MCF 10A (cell line): ENCODE measurements around the gene CTAG1A. TPM values are rescaled to one million over a fixed set of nuclear protein-coding genes. Genes with fewer than 3 reads are reported as not detected.
"Not testable (repeated sequence)": the region's sequence is repeated elsewhere in the genome, so short reads cannot be mapped to it uniquely, and the experiment has no call there.

Experiments
- BruUV-seq: library from RNA; stranded (reverse); fragments of 400-500 nt; replicated peaks from 2 replicates; lab custom pipeline; 2021; lab: Mats Ljungman, UMichigan
- CTCF ChIA-PET: fragments of 300-600 bp; sonication (Branson Sonifier 250); formaldehyde crosslinking; extraction: SDS; loops from one replicate; lab custom pipeline; 2021; ENCODE audit warnings: antibody characterized with exemption, inconsistent platforms; lab: Yijun Ruan, JAX
- POLR2A ChIA-PET: fragments of 300-600, 350-650 bp; sonication (Branson Sonifier 250); formaldehyde crosslinking; extraction: SDS; loops from one replicate; lab custom pipeline; 2020; ENCODE audit warnings: antibody characterized with exemption, inconsistent platforms; lab: Yijun Ruan, JAX
- DNase-seq: peaks from one replicate; pipeline ENCODE4 v3.0.0-alpha.2; 2018; ENCODE audit not compliant: unreplicated experiment
- H3K27ac Mint-ChIP-seq: one replicate; pipeline ENCODE4 v1.8.0; 2022; ENCODE audit warnings: mild to moderate bottlenecking, low read depth, mixed read lengths; ENCODE audit not compliant: unreplicated experiment
- H3K27me3 Mint-ChIP-seq: one replicate; pipeline ENCODE4 v1.8.0; 2022; ENCODE audit warnings: mixed read lengths; ENCODE audit not compliant: insufficient read depth, unreplicated experiment
- H3K36me3 Mint-ChIP-seq: one replicate; pipeline ENCODE4 v1.8.0; 2022; ENCODE audit warnings: mild to moderate bottlenecking, moderate library complexity, mixed read lengths; ENCODE audit not compliant: insufficient read depth, unreplicated experiment
- H3K4me1 Mint-ChIP-seq: one replicate; pipeline ENCODE4 v1.8.0; 2022; ENCODE audit warnings: mixed read lengths; ENCODE audit not compliant: insufficient read depth, unreplicated experiment
- H3K4me3 Mint-ChIP-seq: one replicate; pipeline ENCODE4 v1.8.0; 2022; ENCODE audit warnings: mild to moderate bottlenecking, moderate library complexity, mixed read lengths; ENCODE audit not compliant: unreplicated experiment
- H3K9me3 Mint-ChIP-seq: one replicate; pipeline ENCODE4 v1.8.0; 2022; ENCODE audit warnings: mixed read lengths; ENCODE audit not compliant: unreplicated experiment
- intact Hi-C: fragments of 100-400 bp; cut with micrococcal nuclease; formaldehyde crosslinking; loops from 2 replicates; pipeline ENCODE4 v1.14.1; 2022
- total RNA-seq: library from RNA; stranded (reverse); gene quantifications from 2 replicates; pipeline ENCODE4 v1.2.3, GENCODE V29; 2022

The CTAG1A gene
- total RNA-seq, 1 experiment from 2014 or later = not detected

DNA sequence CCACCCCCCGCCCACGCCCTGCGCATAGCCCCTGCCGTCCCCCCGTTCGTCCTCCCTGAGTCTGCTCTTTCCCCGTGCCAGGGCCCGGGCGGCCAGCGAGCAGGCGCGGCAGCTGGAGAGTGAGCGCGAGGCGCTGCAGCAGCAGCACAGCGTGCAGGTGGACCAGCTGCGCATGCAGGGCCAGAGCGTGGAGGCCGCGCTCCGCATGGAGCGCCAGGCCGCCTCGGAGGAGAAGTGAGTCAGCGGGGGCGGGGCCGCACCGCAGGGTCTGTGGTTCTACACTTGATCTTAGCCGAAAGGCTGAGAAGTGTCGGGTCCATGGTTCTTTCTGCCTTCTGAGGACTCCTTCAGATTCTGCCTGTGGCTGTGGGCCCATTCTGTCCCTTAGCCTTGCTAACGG, 24.6 kb upstream of the CTAG1A start:
- H3K27ac Mint-ChIP-seq, intact Hi-C loops, BruUV-seq, H3K4me3 Mint-ChIP-seq, CTCF ChIA-PET, DNase-seq, POLR2A ChIA-PET, H3K36me3 Mint-ChIP-seq, H3K4me1 Mint-ChIP-seq, H3K27me3 Mint-ChIP-seq, H3K9me3 Mint-ChIP-seq: not testable (repeated sequence)

DNA sequence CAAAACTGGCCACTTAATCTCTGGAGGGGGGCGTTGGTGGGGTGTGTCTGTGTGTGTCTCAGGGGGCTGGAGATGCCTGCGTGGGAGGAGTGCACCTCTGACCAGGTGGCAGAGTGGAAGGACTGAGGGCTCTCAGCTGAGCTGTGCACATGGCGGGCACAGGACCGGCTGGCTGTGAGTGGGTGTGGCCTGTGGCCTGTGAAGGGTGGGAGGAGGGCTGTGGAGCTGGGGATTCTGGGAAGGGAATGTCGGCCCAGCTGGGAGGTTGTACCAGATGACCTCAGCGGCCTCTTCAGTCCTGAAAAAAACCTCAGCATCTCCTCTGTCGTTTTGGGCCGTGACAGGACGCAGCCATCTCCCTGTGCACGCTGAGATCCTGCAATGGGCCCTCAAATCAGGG, 22.6 kb upstream of the CTAG1A start:
- POLR2A ChIA-PET, H3K36me3 Mint-ChIP-seq, H3K9me3 Mint-ChIP-seq, H3K4me1 Mint-ChIP-seq, DNase-seq, H3K4me3 Mint-ChIP-seq, intact Hi-C loops, H3K27me3 Mint-ChIP-seq, H3K27ac Mint-ChIP-seq, BruUV-seq, CTCF ChIA-PET: not testable (repeated sequence)

DNA sequence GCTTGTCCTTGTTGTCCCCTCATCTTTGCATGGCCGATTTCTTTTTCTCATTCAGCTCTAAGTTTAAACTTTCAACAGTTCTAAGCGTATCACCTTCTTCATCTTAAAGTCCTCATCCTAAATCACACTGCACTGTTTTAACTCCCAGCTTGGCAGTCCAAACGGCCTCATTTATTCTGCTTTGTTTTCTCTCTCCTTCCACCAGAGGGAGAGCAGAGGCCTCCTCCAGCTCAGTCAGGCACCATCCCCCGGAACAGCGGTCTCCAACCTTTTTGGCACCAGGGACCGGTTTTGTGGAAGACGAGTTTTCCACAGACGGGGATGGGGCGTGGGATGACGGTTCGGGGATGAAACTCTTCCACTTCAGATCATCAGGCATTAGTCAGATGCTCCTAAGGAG, 14.6 kb upstream of the CTAG1A start:
- BruUV-seq, POLR2A ChIA-PET: not testable (repeated sequence)

DNA sequence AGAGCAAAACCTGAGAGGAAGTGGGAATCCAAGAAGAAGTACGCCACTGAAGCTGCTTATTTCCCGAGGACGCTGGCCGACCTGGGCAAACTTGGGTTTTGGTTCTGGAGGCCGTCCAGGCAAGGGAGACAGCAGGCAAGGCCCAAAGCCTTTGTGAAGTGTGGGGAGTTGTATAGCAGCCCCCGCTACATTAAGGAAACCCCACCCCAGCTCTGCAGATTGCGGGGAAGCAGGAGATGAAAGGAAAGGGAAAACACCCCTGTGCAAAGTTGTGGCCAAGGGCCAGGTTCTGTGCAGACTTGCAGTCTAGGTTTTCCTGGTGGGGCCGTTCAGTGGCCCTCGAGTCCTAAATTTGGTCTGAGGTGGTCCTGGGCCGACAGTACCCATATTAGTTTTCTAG, 11.9 kb upstream of the CTAG1A start:
- H3K4me1 Mint-ChIP-seq, CTCF ChIA-PET, DNase-seq, H3K4me3 Mint-ChIP-seq, H3K9me3 Mint-ChIP-seq, H3K36me3 Mint-ChIP-seq, POLR2A ChIA-PET, BruUV-seq, intact Hi-C loops, H3K27ac Mint-ChIP-seq, H3K27me3 Mint-ChIP-seq: not testable (repeated sequence)

More for the DNA sequence above, 14.6 kb upstream of the CTAG1A start:
- CTCF ChIA-PET, H3K4me1 Mint-ChIP-seq, intact Hi-C loops, H3K27ac Mint-ChIP-seq, H3K4me3 Mint-ChIP-seq, DNase-seq, H3K27me3 Mint-ChIP-seq, H3K36me3 Mint-ChIP-seq, H3K9me3 Mint-ChIP-seq: not testable (repeated sequence)

DNA sequence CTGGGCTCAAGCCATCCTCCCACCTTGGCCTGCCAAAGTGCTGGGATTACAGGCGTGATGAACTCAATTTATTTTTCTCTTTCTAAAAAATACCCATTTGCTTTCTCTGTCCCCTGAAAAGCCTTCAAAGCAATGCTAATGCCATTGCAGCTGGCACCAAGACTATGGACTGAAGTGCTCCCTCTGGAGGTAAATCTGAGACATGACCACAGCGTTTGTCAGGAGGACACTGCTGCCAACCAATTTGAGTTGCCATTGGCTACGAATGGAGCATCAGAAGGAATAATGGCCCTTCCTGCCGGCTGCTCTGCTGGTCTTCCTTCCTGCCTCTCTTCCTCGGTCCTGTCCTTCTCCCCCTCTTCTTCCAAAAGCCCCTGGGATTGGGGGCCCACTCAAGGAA, 9.9 kb upstream of the CTAG1A start:
- BruUV-seq, H3K4me3 Mint-ChIP-seq, H3K4me1 Mint-ChIP-seq, H3K9me3 Mint-ChIP-seq, H3K27me3 Mint-ChIP-seq, DNase-seq, CTCF ChIA-PET, POLR2A ChIA-PET, H3K27ac Mint-ChIP-seq, H3K36me3 Mint-ChIP-seq, intact Hi-C loops: not testable (repeated sequence)

DNA sequence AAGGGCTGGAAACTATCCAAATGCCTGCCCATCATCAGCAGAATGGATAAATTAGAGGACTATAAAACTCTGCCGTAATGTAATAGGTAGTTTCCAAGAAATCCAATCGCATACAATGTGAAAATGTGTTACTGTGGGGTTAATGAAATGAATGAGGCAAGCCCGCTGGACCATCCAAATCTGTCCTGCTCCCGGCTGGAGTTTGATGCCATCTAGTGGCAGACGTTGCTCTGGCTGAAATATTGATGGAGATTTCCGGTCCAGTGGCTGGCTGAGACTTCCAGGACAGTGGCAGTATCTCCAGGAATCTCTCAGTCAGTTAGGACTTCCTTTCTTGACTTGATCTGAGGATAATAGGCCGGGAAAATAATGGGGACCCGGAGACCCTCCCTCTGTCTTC, 1.9 kb upstream of the CTAG1A start:
- H3K4me1 Mint-ChIP-seq, DNase-seq, H3K27ac Mint-ChIP-seq, H3K27me3 Mint-ChIP-seq, H3K4me3 Mint-ChIP-seq, POLR2A ChIA-PET, BruUV-seq, H3K9me3 Mint-ChIP-seq, CTCF ChIA-PET, intact Hi-C loops, H3K36me3 Mint-ChIP-seq: not testable (repeated sequence)

DNA sequence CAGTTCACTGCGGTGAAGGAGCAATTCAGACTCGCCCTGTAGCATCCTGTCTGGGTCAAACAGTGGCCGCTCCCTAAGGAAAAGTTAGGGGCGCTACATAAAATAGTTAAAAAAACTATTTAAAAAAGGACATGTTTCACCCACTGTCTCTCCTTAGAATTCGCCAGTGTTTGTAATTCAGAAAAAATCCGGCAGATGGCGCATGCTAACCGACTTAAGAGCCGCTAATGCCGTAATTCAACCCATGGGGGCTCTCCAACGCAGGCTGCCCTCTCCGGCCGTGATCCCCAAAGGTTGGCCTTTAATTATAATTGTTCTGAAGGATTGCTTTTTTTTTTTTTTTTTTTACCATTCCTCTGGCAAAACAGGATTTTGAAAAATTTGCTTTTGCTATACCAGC, 5.5 kb downstream of the CTAG1A start:
- CTCF ChIA-PET, H3K27ac Mint-ChIP-seq, H3K27me3 Mint-ChIP-seq, H3K9me3 Mint-ChIP-seq, H3K4me3 Mint-ChIP-seq, POLR2A ChIA-PET, H3K36me3 Mint-ChIP-seq, BruUV-seq, intact Hi-C loops, DNase-seq, H3K4me1 Mint-ChIP-seq: not testable (repeated sequence)
